Caco-2 (cell line): ENCODE results near the gene FGF3. TPM values are rescaled to one million over a fixed set of nuclear protein-coding genes. Genes with fewer than 3 reads are reported as not detected.

Experiments used
- BruUV-seq: library from RNA; stranded (reverse); fragments of 400-500 nt; replicated peaks from 2 replicates; lab custom pipeline; 2021; lab: Mats Ljungman, UMichigan
- CTCF ChIA-PET: fragments of 300-600 bp; sonication (Branson Sonifier 250); formaldehyde crosslinking; loops from one replicate; lab custom pipeline; 2022; ENCODE audit warnings: antibody characterized with exemption; lab: Charles Lee
- POLR2A ChIA-PET: fragments of 300-600 bp; sonication (Branson Sonifier 250); formaldehyde crosslinking; loops from one replicate; lab custom pipeline; 2022; ENCODE audit warnings: antibody characterized with exemption; lab: Charles Lee
- DNase-seq, 2 experiments: peaks; one replicate each; pipeline versions ENCODE4 v3.0.0 to v3.0.0-alpha.2; 2020 to 2022
- H3K27me3 ChIP-seq: replicated peaks from 2 replicates; pipeline ENCODE4 v1.6.0; 2011; ENCODE audit warnings: low read length; ENCODE audit not compliant: control insufficient read depth, insufficient read depth
- H3K36me3 ChIP-seq: 2 replicates; pipeline ENCODE4 v1.5.1; 2011; ENCODE audit warnings: low read length; ENCODE audit not compliant: control insufficient read depth, insufficient read depth
- H3K4me1 ChIP-seq: fragments of 250-450 bp; sonication (Bioruptor Pico); 2 replicates; pipeline ENCODE4 v1.5.1; 2020; ENCODE audit warnings: mild to moderate bottlenecking
- H3K4me3 ChIP-seq: 2 replicates; pipeline ENCODE4 v1.5.1; 2011; ENCODE audit warnings: low read depth, mild to moderate bottlenecking, control low read depth, low read length
- H3K9me3 ChIP-seq: fragments of 250-450 bp; sonication (Bioruptor Pico); 2 replicates; pipeline ENCODE4 v1.5.1; 2020; ENCODE audit warnings: mild to moderate bottlenecking, moderate library complexity
- H3K27ac Mint-ChIP-seq: one replicate; pipeline ENCODE4 v1.8.0; 2022; ENCODE audit warnings: mixed read lengths; ENCODE audit not compliant: unreplicated experiment
- H3K27me3 Mint-ChIP-seq: one replicate; pipeline ENCODE4 v1.8.0; 2022; ENCODE audit warnings: mixed read lengths; ENCODE audit not compliant: insufficient read depth, unreplicated experiment
- H3K36me3 Mint-ChIP-seq: one replicate; pipeline ENCODE4 v1.8.0; 2022; ENCODE audit warnings: mild to moderate bottlenecking, mixed read lengths; ENCODE audit not compliant: insufficient read depth, unreplicated experiment
- H3K4me1 Mint-ChIP-seq: one replicate; pipeline ENCODE4 v1.8.0; 2022; ENCODE audit warnings: low read depth, mixed read lengths; ENCODE audit not compliant: unreplicated experiment
- H3K4me3 Mint-ChIP-seq: one replicate; pipeline ENCODE4 v1.8.0; 2022; ENCODE audit warnings: mild to moderate bottlenecking, moderate library complexity, mixed read lengths; ENCODE audit not compliant: unreplicated experiment
- H3K9me3 Mint-ChIP-seq: one replicate; pipeline ENCODE4 v1.8.0; 2022; ENCODE audit warnings: mixed read lengths; ENCODE audit not compliant: unreplicated experiment
- intact Hi-C: fragments of 100-400 bp; cut with micrococcal nuclease; formaldehyde crosslinking; loops from one replicate; pipeline ENCODE4 v1.10.0; 2022; ENCODE audit not compliant: unreplicated experiment
- total RNA-seq: library from RNA; stranded (reverse); gene quantifications from 2 replicates; pipeline ENCODE4 v1.2.3, GENCODE V29; 2022
- TF ChIP-seq, protein P1 (sequence below), 2 experiments: fragments of 200-600 bp in 1 of 2; IDR thresholded peaks; 1 replicate in 1 of 2; 2 replicates in 1 of 2; pipeline versions ENCODE4 v1.5.1 to v1.8.0; 2011 to 2022; ENCODE audit warnings: antibody characterized with exemption in 1 of 2, control low read depth in 1 of 2, inconsistent platforms in 1 of 2, low read depth in 1 of 2, low read length in 1 of 2, mild to moderate bottlenecking in 1 of 2, moderate library complexity in 1 of 2; ENCODE audit not compliant: insufficient read depth in 1 of 2, severe bottlenecking in 1 of 2, unreplicated experiment in 1 of 2

Gene FGF3
- total RNA-seq, 1 experiment from 2014 or later: not detected

DNA sequence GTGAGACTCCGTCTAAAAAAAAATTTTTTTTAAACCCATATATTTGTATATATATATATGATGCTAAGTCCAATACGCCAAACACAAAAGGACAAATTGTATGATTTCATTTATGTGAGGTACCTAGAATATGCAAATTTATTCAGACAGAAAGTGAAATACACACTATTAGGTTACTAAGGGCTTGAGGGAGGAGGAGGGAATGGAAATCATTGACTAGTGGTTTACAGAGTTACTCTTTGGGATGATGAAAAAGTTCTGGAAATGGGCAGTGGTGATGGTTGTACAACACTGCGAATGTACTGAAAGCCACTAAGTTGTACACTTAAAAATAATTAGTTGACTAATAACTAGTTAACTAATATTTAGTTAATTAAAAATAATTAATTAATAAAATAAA lies 36.2 kb upstream of the FGF3 start:
- TF ChIP-seq, protein P1, sequence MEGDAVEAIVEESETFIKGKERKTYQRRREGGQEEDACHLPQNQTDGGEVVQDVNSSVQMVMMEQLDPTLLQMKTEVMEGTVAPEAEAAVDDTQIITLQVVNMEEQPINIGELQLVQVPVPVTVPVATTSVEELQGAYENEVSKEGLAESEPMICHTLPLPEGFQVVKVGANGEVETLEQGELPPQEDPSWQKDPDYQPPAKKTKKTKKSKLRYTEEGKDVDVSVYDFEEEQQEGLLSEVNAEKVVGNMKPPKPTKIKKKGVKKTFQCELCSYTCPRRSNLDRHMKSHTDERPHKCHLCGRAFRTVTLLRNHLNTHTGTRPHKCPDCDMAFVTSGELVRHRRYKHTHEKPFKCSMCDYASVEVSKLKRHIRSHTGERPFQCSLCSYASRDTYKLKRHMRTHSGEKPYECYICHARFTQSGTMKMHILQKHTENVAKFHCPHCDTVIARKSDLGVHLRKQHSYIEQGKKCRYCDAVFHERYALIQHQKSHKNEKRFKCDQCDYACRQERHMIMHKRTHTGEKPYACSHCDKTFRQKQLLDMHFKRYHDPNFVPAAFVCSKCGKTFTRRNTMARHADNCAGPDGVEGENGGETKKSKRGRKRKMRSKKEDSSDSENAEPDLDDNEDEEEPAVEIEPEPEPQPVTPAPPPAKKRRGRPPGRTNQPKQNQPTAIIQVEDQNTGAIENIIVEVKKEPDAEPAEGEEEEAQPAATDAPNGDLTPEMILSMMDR (IDR thresholded peaks at IDR 0.05; ENCODE audit: insufficient read depth in 1 of 2, low read depth in 1 of 2, low read length in 1 of 2, severe bottlenecking in 1 of 2, unreplicated experiment in 1 of 2): no peak
- H3K4me1 Mint-ChIP-seq: no peaks in the 10 kb centered on the region
- Histone ChIP-seq H3K36me3 (no peaks in the 10 kb centered on the region), H3K27me3 (no peaks in the 10 kb centered on the region), H3K4me3 (no peak overlapping the region), H3K4me1 (no peaks in the 10 kb centered on the region), H3K9me3 (peaks cover 3% of the 10 kb centered on the region; the same call in 1 of the 2 replicates)
- no peak for DNase-seq
- peaks cover 19% of the 10 kb centered on the region for H3K27me3 Mint-ChIP-seq
- POLR2A ChIA-PET: no interaction called here
- intact Hi-C loops: no loop called here
- no peaks in the 10 kb centered on the region for H3K9me3 Mint-ChIP-seq
- no peak overlapping the region for H3K27ac Mint-ChIP-seq
- BruUV-seq: no TSS peak
- CTCF ChIA-PET: no interaction called here
- H3K4me3 Mint-ChIP-seq: no peak overlapping the region
- no peaks in the 10 kb centered on the region for H3K36me3 Mint-ChIP-seq

DNA sequence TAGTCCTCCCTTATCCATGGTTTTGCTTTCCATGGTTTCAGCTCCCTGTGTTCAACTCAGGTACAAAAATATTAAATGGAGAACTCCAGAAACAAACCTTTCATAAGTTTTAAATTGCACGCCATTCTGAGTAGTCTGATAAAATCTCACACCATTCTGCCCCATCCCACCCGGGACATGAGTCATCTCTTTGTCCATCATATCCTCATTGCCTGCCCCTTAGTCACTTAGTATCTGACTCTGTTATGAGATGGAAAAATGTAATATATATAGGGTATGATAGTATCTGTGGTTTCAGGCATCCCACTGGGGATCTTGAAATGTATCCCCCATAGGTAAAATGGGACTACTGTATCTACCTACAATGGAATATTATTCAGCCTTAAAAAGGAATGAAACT lies 35.5 kb upstream of the FGF3 start:
- Histone ChIP-seq H3K4me3 (no peak overlapping the region), H3K27me3 (no peaks in the 10 kb centered on the region), H3K36me3 (no peaks in the 10 kb centered on the region), H3K9me3 (peaks cover 3% of the 10 kb centered on the region; the same call in 1 of the 2 replicates), H3K4me1 (no peaks in the 10 kb centered on the region)
- H3K4me1 Mint-ChIP-seq: no peaks in the 10 kb centered on the region
- TF ChIP-seq, protein P1 (IDR thresholded peaks at IDR 0.05; ENCODE audit: insufficient read depth in 1 of 2, low read depth in 1 of 2, low read length in 1 of 2, severe bottlenecking in 1 of 2, unreplicated experiment in 1 of 2): no peak
- no TSS peak for BruUV-seq
- no peaks in the 10 kb centered on the region for H3K9me3 Mint-ChIP-seq
- no peak overlapping the region for H3K27ac Mint-ChIP-seq
- intact Hi-C loops: no loop called here
- no peak overlapping the region for H3K4me3 Mint-ChIP-seq
- H3K36me3 Mint-ChIP-seq: no peaks in the 10 kb centered on the region
- ChIA-PET CTCF (no interaction called here), POLR2A (no interaction called here)
- DNase-seq: no peak
- peaks cover 24% of the 10 kb centered on the region for H3K27me3 Mint-ChIP-seq

DNA sequence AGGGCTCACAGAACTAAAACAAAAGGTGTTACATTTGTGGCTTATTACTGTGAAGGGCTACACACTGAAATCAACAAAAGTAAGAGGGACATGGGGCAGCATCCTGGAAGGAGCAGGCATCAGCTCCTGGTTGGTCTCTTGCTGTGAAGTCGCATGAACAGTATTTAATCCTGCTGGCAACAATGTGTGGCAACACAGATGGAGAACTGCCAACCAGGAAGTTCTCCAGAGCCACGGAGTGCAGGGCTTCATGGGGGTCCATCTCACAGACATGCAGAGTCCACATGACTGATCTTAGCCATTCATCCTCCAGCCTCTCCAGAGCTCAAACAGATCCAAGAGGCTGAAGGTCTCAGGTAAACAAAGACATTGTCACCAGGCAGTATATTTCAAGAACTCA lies 32.8 kb upstream of the FGF3 start:
- Histone ChIP-seq H3K4me3 (no peak overlapping the region), H3K9me3 (peaks cover 9% of the 10 kb centered on the region; the same call in 1 of the 2 replicates), H3K27me3 (no peaks in the 10 kb centered on the region; the same call in 1 of the 2 replicates), H3K36me3 (no peaks in the 10 kb centered on the region), H3K4me1 (no peaks in the 10 kb centered on the region)
- H3K4me1 Mint-ChIP-seq: no peaks in the 10 kb centered on the region
- ChIA-PET POLR2A (no interaction called here), CTCF (no interaction called here)
- no TSS peak for BruUV-seq
- no peak overlapping the region for H3K4me3 Mint-ChIP-seq
- DNase-seq: peak in 1 of 2 experiments; percentile 31
- peaks cover 21% of the 10 kb centered on the region for H3K27me3 Mint-ChIP-seq
- H3K36me3 Mint-ChIP-seq: no peaks in the 10 kb centered on the region
- TF ChIP-seq, protein P1 (IDR thresholded peaks at IDR 0.05; ENCODE audit: insufficient read depth in 1 of 2, low read depth in 1 of 2, low read length in 1 of 2, severe bottlenecking in 1 of 2, unreplicated experiment in 1 of 2): no peak
- no peak overlapping the region for H3K27ac Mint-ChIP-seq
- peaks cover 9% of the 10 kb centered on the region for H3K9me3 Mint-ChIP-seq
- intact Hi-C loops: no loop called here
